ENCODE results near the gene PLD5.

DNA sequence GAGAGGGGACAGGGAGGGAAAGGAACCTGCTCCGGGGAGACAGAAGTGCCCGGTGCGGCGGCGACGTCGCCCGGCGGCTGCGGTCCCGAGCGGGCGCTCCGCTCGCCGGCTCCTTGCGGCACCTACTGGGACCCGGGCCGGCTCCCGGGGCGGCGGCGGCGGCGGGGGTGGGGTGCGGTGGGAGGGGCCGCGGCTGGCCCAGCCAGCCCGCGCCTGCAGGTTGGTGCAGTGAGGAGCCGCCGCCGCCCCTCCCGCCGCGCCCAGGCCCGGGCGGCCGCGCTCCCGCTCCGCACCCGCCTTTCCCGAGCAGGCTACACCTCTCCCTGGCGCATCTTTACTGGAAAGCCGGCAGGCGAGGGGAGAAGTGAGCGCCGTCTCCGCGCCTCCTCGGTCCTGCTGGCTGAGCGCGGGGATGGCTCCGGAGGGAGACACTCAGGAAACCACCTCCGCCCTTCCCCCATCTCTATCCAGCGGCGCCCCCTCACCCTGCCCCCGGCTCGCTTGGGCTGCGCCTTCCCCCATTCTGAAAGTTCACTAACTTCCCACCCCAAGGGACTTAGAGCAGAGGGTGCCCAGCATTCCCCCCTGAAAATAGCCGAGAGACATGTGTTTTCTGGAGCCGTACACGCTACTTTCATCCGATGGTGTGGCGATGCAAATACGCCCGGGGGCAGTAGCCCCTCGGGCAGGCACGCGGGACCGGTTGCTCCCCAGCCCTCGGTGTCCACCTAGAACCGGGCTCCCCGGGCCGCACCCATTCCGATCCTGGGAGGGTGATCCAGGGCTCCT is at the start of gene PLD5:
- no peak for TF ChIP-seq POLR2A (IDR thresholded peaks at IDR 0.05)
- TF ChIP-seq, protein P1, sequence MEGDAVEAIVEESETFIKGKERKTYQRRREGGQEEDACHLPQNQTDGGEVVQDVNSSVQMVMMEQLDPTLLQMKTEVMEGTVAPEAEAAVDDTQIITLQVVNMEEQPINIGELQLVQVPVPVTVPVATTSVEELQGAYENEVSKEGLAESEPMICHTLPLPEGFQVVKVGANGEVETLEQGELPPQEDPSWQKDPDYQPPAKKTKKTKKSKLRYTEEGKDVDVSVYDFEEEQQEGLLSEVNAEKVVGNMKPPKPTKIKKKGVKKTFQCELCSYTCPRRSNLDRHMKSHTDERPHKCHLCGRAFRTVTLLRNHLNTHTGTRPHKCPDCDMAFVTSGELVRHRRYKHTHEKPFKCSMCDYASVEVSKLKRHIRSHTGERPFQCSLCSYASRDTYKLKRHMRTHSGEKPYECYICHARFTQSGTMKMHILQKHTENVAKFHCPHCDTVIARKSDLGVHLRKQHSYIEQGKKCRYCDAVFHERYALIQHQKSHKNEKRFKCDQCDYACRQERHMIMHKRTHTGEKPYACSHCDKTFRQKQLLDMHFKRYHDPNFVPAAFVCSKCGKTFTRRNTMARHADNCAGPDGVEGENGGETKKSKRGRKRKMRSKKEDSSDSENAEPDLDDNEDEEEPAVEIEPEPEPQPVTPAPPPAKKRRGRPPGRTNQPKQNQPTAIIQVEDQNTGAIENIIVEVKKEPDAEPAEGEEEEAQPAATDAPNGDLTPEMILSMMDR (IDR thresholded peaks at IDR 0.05): no peak
- no peak for TF ChIP-seq POLR2AphosphoS5 (IDR thresholded peaks at IDR 0.05)
- TF ChIP-seq EP300 (IDR thresholded peaks at IDR 0.05): no peak
